ENCODE measurements around the gene USP19. TPM values are rescaled to one million over a fixed set of nuclear protein-coding genes. Genes with fewer than 3 reads are reported as not detected.

Gene USP19
- total RNA-seq, 1 experiment from 2014 or later: 73.3 TPM

- ChIA-PET POLR2A (no interaction called here), CTCF (interaction anchor here (1.7 kb wide), 1 partner anchor 143 kb away, joined by 7 read pairs; the partner anchor contains the start of gene NDUFAF3)
Observed at GRCh38 chr3:49164983-49165720, 44.5 kb upstream of the USP19 start.

DNA sequence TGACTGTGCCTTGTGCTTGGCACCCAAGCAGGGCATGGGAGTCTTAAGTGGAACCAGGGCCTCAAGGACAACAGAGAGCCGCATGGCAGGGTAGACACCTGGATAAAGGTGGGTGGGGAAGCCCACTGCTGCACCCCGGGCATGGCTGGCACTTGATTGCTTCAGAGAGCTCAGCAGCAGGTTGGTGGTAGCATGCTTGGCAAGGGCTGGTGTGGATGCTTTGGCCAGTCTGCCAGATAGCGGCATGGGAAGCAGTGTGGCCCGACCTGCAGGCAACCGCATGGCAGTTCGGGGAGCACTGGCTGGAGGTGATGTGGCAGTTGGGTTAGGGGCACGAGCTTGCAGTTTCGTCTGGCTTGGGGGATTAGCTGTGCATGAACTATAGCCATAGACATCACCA is 43.0 kb upstream of the USP19 start:
- Mint-ChIP-seq H3K27ac (no peak overlapping the region), H3K36me3 (peaks cover 11% of the 10 kb centered on the region), H3K4me1 (peaks cover 18% of the 10 kb centered on the region), H3K9me3 (no peaks in the 10 kb centered on the region), H3K4me3 (no peak overlapping the region; the same call in 1 of the 2 replicates), H3K27me3 (ENCODE audit: low read depth) (peaks cover 11% of the 10 kb centered on the region)
- DNase-seq (ENCODE audit: low spot score) (no peak), ATAC-seq (no peak)
- POLR2A ChIA-PET: no interaction called here
- TF ChIP-seq ZMAT4 (CRISPR knock-in tag; IDR thresholded peaks at IDR 0.05) (no peak), KAT7 (CRISPR knock-in tag; IDR thresholded peaks at IDR 0.05; ENCODE audit: borderline replicate concordance) (no peak)
- TF ChIP-seq, protein P1, sequence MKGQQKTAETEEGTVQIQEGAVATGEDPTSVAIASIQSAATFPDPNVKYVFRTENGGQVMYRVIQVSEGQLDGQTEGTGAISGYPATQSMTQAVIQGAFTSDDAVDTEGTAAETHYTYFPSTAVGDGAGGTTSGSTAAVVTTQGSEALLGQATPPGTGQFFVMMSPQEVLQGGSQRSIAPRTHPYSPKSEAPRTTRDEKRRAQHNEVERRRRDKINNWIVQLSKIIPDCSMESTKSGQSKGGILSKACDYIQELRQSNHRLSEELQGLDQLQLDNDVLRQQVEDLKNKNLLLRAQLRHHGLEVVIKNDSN (CRISPR knock-in tag; IDR thresholded peaks at IDR 0.05): no peak
- CTCF ChIA-PET: no interaction called here

More at GRCh38 chr3:49164983-49165720, 44.5 kb upstream of the USP19 start:
- Mint-ChIP-seq H3K4me3 (peak overlapping the region; percentile 92), H3K27me3 (ENCODE audit: low read depth) (peaks cover 20% of the 10 kb centered on the region), H3K36me3 (peaks cover 11% of the 10 kb centered on the region), H3K4me1 (peaks cover 18% of the 10 kb centered on the region), H3K9me3 (no peaks in the 10 kb centered on the region), H3K27ac (peak overlapping the region; percentile 87)
- ATAC-seq (no peak), DNase-seq (ENCODE audit: low spot score) (no peak)
- TF ChIP-seq FOXJ3 (CRISPR knock-in tag; IDR thresholded peaks at IDR 0.05; ENCODE audit: borderline replicate concordance) (no peak), FOXP4 (CRISPR knock-in tag; IDR thresholded peaks at IDR 0.05) (no peak), ZNF425 (CRISPR knock-in tag; conservative IDR thresholded peaks at IDR 0.05) (no peak), RELA (CRISPR knock-in tag; IDR thresholded peaks at IDR 0.05; ENCODE audit: borderline replicate concordance) (no peak), PREB (CRISPR knock-in tag; IDR thresholded peaks at IDR 0.05; ENCODE audit: borderline replicate concordance) (no peak), CBFB (CRISPR knock-in tag; IDR thresholded peaks at IDR 0.05; ENCODE audit: low read depth) (no peak)
- TF ChIP-seq, protein P2, sequence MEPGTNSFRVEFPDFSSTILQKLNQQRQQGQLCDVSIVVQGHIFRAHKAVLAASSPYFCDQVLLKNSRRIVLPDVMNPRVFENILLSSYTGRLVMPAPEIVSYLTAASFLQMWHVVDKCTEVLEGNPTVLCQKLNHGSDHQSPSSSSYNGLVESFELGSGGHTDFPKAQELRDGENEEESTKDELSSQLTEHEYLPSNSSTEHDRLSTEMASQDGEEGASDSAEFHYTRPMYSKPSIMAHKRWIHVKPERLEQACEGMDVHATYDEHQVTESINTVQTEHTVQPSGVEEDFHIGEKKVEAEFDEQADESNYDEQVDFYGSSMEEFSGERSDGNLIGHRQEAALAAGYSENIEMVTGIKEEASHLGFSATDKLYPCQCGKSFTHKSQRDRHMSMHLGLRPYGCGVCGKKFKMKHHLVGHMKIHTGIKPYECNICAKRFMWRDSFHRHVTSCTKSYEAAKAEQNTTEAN (CRISPR knock-in tag; IDR thresholded peaks at IDR 0.05): no peak
- TF ChIP-seq, protein P3, sequence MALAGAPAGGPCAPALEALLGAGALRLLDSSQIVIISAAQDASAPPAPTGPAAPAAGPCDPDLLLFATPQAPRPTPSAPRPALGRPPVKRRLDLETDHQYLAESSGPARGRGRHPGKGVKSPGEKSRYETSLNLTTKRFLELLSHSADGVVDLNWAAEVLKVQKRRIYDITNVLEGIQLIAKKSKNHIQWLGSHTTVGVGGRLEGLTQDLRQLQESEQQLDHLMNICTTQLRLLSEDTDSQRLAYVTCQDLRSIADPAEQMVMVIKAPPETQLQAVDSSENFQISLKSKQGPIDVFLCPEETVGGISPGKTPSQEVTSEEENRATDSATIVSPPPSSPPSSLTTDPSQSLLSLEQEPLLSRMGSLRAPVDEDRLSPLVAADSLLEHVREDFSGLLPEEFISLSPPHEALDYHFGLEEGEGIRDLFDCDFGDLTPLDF (CRISPR knock-in tag; IDR thresholded peaks at IDR 0.05): no peak
